Liver (tissue), 9 donors: ENCODE measurements around the gene IRGQ. TPM values are rescaled to one million over a fixed set of nuclear protein-coding genes. Genes with fewer than 3 reads are reported as not detected.
"Not testable (repeated sequence)": the region's sequence is repeated elsewhere in the genome, so short reads cannot be mapped to it uniquely, and the experiment has no call there.

Source experiments
- DNase-seq: peaks from one replicate; pipeline ENCODE4 v3.0.0-alpha.2; 2017; ENCODE audit warnings: low spot score
- H3K27ac ChIP-seq, 2 donors: one replicate each; pipeline ENCODE4 v1.7.0; 2013; ENCODE audit warnings: inconsistent platforms in 2 of 2, low read length in 2 of 2, control low read depth in 1 of 2, low read depth in 1 of 2, mild to moderate bottlenecking in 1 of 2
- H3K27me3 ChIP-seq, 4 donors: one replicate each; pipeline versions ENCODE4 v1.6.1 to v1.7.0; 2013; ENCODE audit warnings: low read length in 3 of 4, inconsistent platforms in 1 of 4, mild to moderate bottlenecking in 1 of 4, moderate library complexity in 1 of 4; ENCODE audit not compliant: control insufficient read depth in 4 of 4, insufficient read depth in 4 of 4
- H3K36me3 ChIP-seq, 4 donors: one replicate each; pipeline versions ENCODE4 v1.6.1 to v1.7.0; 2013; ENCODE audit warnings: low read length in 3 of 4, mild to moderate bottlenecking in 3 of 4, low read depth in 1 of 4, moderate library complexity in 1 of 4; ENCODE audit not compliant: control insufficient read depth in 4 of 4, insufficient read depth in 3 of 4
- H3K4me1 ChIP-seq, 4 donors: one replicate each; pipeline versions ENCODE4 v1.6.1 to v1.7.0; 2013; ENCODE audit warnings: low read length in 3 of 4, mild to moderate bottlenecking in 3 of 4, moderate library complexity in 1 of 4; ENCODE audit not compliant: control insufficient read depth in 4 of 4, insufficient read depth in 4 of 4
- H3K4me3 ChIP-seq, 3 donors: one replicate each; pipeline versions ENCODE4 v1.6.1 to v1.7.0; 2013; ENCODE audit warnings: low read length in 3 of 3, control low read depth in 1 of 3, low read depth in 1 of 3, mild to moderate bottlenecking in 1 of 3
- H3K9ac ChIP-seq, 2 donors: one replicate each; pipeline ENCODE4 v1.7.0; 2013; ENCODE audit warnings: low read length in 2 of 2, mild to moderate bottlenecking in 2 of 2, moderate library complexity in 2 of 2, control low read depth in 1 of 2, low read depth in 1 of 2
- H3K9me3 ChIP-seq, 4 donors: one replicate each; pipeline versions ENCODE4 v1.6.1 to v1.7.0; 2013; ENCODE audit warnings: low read length in 3 of 4; ENCODE audit not compliant: control insufficient read depth in 4 of 4
- CTCF ChIP-seq: fragments of 150-350 bp; IDR thresholded peaks from 2 replicates; pipeline ENCODE4 v1.5.1; 2017; ENCODE audit warnings: improper control_type of control experiment, low read depth, low read length; ENCODE audit not compliant: missing input control
- EGR1 ChIP-seq, 2 donors: IDR thresholded peaks; 2 replicates each; pipeline ENCODE4 v1.6.1; 2016 to 2018; ENCODE audit warnings: antibody characterized with exemption in 2 of 2, low read depth in 2 of 2
- FOXA1 ChIP-seq: IDR thresholded peaks from 2 replicates; pipeline ENCODE4 v1.6.1; 2016; ENCODE audit warnings: antibody characterized with exemption
- GABPA ChIP-seq, 2 donors: IDR thresholded peaks in 1 of 2; conservative IDR thresholded peaks in 1 of 2; 2 replicates each; pipeline ENCODE4 v1.6.1; 2016; ENCODE audit warnings: antibody characterized with exemption in 2 of 2, mild to moderate bottlenecking in 1 of 2, moderate library complexity in 1 of 2
- HNF4A ChIP-seq, 2 donors: conservative IDR thresholded peaks; 2 replicates each; pipeline ENCODE4 v1.6.1; 2016; ENCODE audit warnings: antibody characterized with exemption in 2 of 2, mild to moderate bottlenecking in 2 of 2
- HNF4G ChIP-seq: IDR thresholded peaks from 2 replicates; pipeline ENCODE4 v1.6.1; 2016; ENCODE audit warnings: antibody characterized with exemption
- MAX ChIP-seq: IDR thresholded peaks from 2 replicates; pipeline ENCODE4 v1.6.1; 2016; ENCODE audit warnings: antibody characterized with exemption
- NR2F2 ChIP-seq: IDR thresholded peaks from 2 replicates; pipeline ENCODE4 v1.6.1; 2016; ENCODE audit warnings: antibody characterized with exemption
- RAD21 ChIP-seq, 2 donors: IDR thresholded peaks; 2 replicates each; pipeline ENCODE4 v1.6.1; 2016; ENCODE audit warnings: antibody characterized with exemption in 2 of 2, mild to moderate bottlenecking in 2 of 2
- REST ChIP-seq: IDR thresholded peaks from 2 replicates; pipeline ENCODE4 v1.6.1; 2016; ENCODE audit warnings: antibody characterized with exemption, mild to moderate bottlenecking
- RXRA ChIP-seq, 2 donors: IDR thresholded peaks; 2 replicates each; pipeline ENCODE4 v1.6.1; 2017 to 2018; ENCODE audit warnings: antibody characterized with exemption in 2 of 2, mild to moderate bottlenecking in 1 of 2
- SP1 ChIP-seq: IDR thresholded peaks from 2 replicates; pipeline ENCODE4 v1.6.1; 2018; ENCODE audit warnings: antibody characterized with exemption, mild to moderate bottlenecking
- YY1 ChIP-seq: IDR thresholded peaks from 2 replicates; pipeline ENCODE4 v1.6.1; 2016; ENCODE audit warnings: antibody characterized with exemption, mild to moderate bottlenecking
- WGBS: extraction: QIAGEN DNeasy Blood & Tissue Kit; methylation state at CpG from one replicate; pipeline ENCODE4 v1.1.7; 2013; 5-methylcytosine and 5-hydroxymethylcytosine counted together
- polyA plus RNA-seq, 2 donors: library from polyadenylated mRNA; stranded (reverse) in 1 of 2; unstranded in 1 of 2; fragments of 200-250 nt in 1 of 2; fragments of >200 nt in 1 of 2; fragmentation: Nextera tagmentation in 1 of 2; extraction: Ambion mirVana in 1 of 2; gene quantifications; one replicate each; pipeline versions ENCODE4 v1.2.1 to v1.2.3, GENCODE V29; 2013 to 2015
- total RNA-seq, 2 donors: library from RNA; depleted of rRNA; stranded (reverse); fragments of >200 nt; gene quantifications; one replicate each; pipeline ENCODE4 v1.2.3, GENCODE V29; 2014
- TF ChIP-seq, protein P1 (sequence below): IDR thresholded peaks from 2 replicates; pipeline ENCODE4 v1.6.1; 2016; ENCODE audit warnings: antibody characterized with exemption
- donor health status: healthy.
- donor health status: healthy.
- donor health status: healthy.
- donor health status: healthy.
- donor health status: healthy.

Gene IRGQ
- total and polyA plus RNA-seq, 4 donors = 2.8 to 15.5 (median 5.2) TPM

- H3K9me3 ChIP-seq = no peaks in the 10 kb centered on the region
- no peak overlapping the region for H3K27ac ChIP-seq
- no peak overlapping the region for H3K9ac ChIP-seq
- H3K4me3 ChIP-seq = no peak overlapping the region
- DNase-seq = no peak
- peaks cover 2 to 6% (median 4%) of the 10 kb centered on the region in 4 donors for H3K36me3 ChIP-seq
- TF ChIP-seq GABPA (IDR thresholded peaks at IDR 0.05 in 1 of 2, conservative IDR thresholded peaks at IDR 0.05 in 1 of 2) = no peak
- TF ChIP-seq YY1 = no peak
- TF ChIP-seq FOXA1 = no peak
- TF ChIP-seq SP1 = no peak
- TF ChIP-seq HNF4G = no peak
- no peak for TF ChIP-seq EGR1 (IDR thresholded peaks at IDR 0.05; ENCODE audit: low read depth in 2 of 2)
- no peak for TF ChIP-seq RXRA (IDR thresholded peaks at IDR 0.05)
- no peak for TF ChIP-seq HNF4A (conservative IDR thresholded peaks at IDR 0.05)
- no peak for TF ChIP-seq NR2F2
- no peak for TF ChIP-seq REST
- TF ChIP-seq, protein P1, sequence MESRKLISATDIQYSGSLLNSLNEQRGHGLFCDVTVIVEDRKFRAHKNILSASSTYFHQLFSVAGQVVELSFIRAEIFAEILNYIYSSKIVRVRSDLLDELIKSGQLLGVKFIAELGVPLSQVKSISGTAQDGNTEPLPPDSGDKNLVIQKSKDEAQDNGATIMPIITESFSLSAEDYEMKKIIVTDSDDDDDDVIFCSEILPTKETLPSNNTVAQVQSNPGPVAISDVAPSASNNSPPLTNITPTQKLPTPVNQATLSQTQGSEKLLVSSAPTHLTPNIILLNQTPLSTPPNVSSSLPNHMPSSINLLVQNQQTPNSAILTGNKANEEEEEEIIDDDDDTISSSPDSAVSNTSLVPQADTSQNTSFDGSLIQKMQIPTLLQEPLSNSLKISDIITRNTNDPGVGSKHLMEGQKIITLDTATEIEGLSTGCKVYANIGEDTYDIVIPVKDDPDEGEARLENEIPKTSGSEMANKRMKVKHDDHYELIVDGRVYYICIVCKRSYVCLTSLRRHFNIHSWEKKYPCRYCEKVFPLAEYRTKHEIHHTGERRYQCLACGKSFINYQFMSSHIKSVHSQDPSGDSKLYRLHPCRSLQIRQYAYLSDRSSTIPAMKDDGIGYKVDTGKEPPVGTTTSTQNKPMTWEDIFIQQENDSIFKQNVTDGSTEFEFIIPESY = no peak
- TF ChIP-seq RAD21 (IDR thresholded peaks at IDR 0.05) = no peak
- no peak for TF ChIP-seq MAX
- TF ChIP-seq CTCF = no peak
- whole genome bisulfite sequencing = 80% methylated on average over 7 of the region's 7 CpGs
- H3K4me1 ChIP-seq = no peaks in the 10 kb centered on the region
- no peaks in the 10 kb centered on the region for H3K27me3 ChIP-seq
These were observed 10.1 kb upstream of the IRGQ start for GRCh38 chr19:43605875-43606568.

DNA sequence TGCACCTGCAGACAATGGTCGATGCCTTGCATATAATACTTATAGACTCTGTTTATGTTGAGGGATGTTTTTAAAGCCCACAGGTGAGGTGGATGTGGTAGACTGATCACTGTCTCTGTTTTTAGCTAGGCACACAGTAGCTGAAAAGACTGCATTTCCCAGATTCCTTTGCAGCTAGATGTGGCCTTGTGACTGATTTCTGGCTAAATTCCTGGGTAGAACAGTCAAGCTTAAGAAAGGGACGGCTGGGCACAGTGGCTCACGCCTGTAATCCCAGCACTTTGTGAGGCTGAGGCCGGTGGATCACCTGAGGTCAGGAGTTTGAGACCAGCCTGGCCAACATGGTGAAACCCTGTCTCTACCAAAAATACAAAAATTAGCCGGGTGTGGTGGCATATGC is 4.4 kb upstream of the IRGQ start:
- WGBS = 87% methylated on average over 5 of the region's 5 CpGs

More for the DNA sequence above, 4.4 kb upstream of the IRGQ start:
- H3K27ac ChIP-seq, H3K27me3 ChIP-seq, H3K9ac ChIP-seq, DNase-seq, H3K4me3 ChIP-seq, H3K9me3 ChIP-seq: not testable (repeated sequence)
- Histone ChIP-seq H3K36me3 (peaks cover 1 to 14% (median 10%) of the 10 kb centered on the region in 4 donors), H3K4me1 (peaks cover 2 to 24% (median 20%) of the 10 kb centered on the region in 4 donors)
